Posterior vena cava (tissue), 2 donors: ENCODE results near the gene HCAR3. TPM values are rescaled to one million over a fixed set of nuclear protein-coding genes. Genes with fewer than 3 reads are reported as not detected.
"Not testable (repeated sequence)": the region's sequence is repeated elsewhere in the genome, so short reads cannot be mapped to it uniquely, and the experiment has no call there.

Experiments used
- DNase-seq: peaks from one replicate; pipeline ENCODE4 v3.0.0-alpha.2; 2020; ENCODE audit warnings: low spot score
- intact Hi-C, 2 donors: fragments of 100-400 bp; cut with DNase I; formaldehyde crosslinking; loops; one replicate each; pipeline versions ENCODE4 v1.14.1 to v1.14.2; 2022 to 2023
- total RNA-seq, 2 donors: library from RNA; stranded (reverse); fragmentation: NEBNext Ultra II Directional; extraction: Animal tissue kit (Norgen Biotek cat#: 25700); gene quantifications; one replicate each; pipeline ENCODE4 v1.2.1, GENCODE V29; 2021
- donor health status: DM: yes; HTN: yes; CAD: no.
- donor health status: DM: yes; HTN: yes; CAD: no.

Gene HCAR3
- total RNA-seq, 2 donors from 2014 or later, result 0.14 to 0.37 TPM

DNA sequence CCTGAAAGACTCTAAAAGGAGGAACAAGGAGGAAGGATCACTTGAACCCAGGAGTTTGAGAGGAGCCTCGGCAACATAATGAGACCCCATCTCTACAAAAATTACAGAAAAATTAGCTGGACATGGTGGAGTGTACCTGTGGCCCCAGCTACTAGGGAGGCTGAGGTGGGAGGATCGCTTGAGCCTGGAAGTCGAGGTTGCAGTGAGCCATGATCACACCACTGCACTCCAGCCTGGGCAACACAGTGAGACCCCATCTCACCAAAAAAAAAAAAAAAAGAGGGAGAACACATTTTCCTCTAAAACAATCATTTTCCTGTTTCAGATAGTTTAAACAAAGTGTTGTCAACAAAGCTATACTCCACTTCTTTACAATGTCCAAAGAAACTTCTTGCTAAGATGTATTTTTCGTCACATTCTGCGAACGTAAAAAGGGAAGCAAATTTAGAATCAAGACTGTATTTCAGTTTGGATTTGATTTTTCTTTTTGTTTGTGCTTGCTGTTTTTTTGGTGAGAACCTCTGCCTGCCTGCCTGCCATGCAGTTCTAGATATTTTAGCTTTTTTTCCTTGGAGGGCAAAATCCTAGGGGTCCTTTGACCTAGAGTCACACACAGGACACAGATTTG lies 9.0 kb upstream of the HCAR3 start:
- peak; percentile 6 for DNase-seq
- intact Hi-C loops, result no loop called here

DNA sequence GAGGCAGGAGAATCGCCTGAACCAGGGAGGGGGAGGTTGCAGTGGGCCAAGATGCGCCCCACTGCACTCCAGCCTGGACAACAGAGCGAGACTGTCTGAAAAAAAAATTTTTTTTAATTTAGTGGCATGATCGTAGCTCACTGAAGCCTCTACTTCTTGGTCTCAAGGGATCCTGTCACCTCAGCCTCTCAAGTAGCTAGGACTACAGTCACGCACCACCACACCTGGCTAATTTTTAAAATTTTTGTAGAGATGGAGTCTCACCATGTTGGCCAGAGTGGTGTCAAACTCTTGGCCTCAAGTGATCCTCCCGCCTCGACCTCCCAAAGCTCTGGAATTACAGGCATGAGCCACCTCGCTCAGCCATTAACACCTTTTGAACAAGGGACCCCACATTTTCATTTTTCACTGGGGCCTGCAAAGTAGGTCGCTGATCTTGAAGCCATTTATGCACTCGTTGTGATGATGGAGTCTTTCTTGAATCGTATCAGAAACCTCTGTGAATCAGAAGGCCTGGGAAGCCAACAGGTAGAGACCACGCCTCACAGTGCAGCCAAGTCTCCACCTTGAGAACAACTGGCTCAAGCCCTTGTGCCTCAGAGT lies 8.1 kb upstream of the HCAR3 start:
- intact Hi-C loops, result no loop called here
- DNase-seq, result peak; percentile 24

DNA sequence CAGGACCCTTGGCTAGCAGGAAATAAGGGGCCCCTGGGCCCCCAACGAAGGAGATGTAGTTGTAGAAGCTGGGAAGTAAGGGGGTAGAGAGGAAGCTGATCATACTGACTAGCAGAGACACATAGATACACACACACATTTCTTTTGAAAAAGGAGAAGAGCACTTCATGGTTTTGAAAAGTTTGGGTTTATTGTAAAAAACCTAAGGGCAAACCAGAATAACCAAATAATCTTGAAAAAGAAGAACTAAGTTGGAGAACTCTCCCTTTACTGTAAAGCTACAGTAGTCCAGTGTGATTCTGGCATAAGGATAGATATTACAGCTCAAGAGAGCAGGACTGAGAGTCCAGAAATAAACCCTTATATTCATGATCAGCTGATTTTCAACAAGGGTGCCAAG lies 5.8 kb upstream of the HCAR3 start:
- intact Hi-C loops, result no loop called here
- DNase-seq, result no peak

DNA sequence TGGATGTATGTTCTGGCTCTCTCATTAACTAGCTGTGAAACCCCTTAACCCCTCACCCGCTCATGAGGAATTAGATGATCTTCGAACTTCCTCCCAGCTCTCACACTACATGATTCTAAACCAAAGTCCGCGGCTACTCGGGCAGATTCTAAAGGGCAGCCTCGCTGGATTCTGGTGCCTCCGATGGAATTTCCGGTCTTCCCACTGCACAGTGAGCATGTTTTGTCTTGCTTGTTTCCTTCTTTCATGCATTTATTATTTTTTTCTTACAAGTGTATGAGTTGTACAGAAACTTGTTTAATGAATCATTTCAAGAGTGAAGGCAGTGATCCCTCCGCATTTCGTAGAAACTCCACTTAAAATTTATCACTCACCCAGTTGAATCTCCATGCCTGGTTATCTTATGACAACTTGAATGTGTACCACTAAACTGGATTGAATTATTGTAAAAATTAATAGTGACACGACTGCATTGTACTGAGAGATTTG lies 4.5 kb upstream of the HCAR3 start:
- intact Hi-C loops, result no loop called here
- DNase-seq, result peak; percentile 25

DNA sequence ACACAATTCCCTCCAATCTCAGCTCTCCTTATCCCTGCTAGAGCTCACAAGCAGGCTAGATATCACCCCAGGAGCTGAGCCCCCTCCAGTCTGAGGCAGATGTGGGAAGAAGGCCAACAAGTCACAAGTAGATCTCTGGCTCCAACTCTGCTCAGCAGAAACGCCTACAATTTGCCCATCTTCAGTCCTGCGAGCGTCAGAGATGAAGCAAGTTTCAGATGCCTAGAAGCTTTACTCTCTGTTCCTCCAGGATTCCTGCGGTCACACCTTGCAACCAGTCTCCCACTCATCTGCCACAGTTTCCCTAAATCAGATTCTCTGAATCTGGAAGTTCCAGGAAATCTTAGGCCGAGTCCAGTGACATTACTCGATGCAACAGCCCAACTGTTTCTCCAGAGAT lies 1.4 kb downstream of the HCAR3 start:
- intact Hi-C loops, DNase-seq: not testable (repeated sequence)

DNA sequence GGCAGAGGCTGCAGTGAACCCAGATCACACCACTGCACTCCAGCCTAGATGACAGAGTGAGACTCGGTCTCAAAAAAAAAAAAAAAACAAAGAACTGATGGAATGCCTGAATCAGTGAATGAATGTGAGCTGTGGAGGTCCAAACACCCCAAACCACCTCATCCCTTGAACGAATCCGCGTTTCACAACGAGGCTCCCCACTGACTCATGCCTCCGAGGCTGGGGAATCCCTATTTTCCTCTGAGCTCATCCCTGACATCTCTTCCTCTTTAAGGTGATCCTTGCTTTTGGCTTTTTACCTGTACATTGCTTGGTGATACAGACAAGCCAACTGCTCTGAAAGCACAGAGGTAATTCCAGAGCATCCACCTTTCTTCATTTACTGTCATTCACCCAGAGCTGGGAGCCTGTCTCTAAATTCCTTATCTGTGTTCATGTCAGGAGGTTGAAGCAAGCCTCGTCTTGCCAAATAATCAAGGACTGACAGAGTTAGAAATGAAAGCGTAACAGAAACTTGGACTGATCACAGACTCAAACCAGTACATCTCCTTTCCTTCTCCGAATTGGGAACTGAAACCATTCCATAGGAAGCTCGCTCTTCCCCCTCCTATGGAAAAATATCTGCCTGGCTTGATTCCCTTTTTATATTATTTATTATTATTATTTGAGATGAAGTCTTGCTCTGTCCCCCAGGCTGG lies 3.0 kb downstream of the HCAR3 start:
- not testable (repeated sequence) for DNase-seq
- intact Hi-C loops, result loop anchor here in 1 of 2 donors (5.0 kb wide), 1 partner anchor 566 kb away; no protein-coding TSS in a partner anchor

DNA sequence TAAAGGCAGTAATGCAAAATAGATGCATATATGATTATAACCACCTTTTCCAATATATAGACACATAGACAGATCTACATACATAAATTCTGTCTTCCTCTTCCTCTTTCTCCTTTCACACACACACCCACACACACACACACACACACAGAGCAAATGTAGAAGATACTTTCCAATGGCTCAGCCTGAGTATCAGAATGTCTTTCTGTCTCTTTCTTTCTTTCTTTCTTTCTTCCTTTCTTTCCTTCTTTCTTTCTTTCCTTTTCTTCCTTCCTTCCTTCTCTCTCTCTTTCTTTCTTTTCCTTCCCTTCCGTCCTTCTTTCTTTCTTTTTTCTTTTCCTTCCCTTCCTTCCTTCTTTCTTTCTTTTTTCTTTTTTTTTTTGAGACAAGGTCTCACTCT lies 5.3 kb downstream of the HCAR3 start:
- not testable (repeated sequence) for DNase-seq
- intact Hi-C loops, result loop anchor here in 1 of 2 donors (5.0 kb wide), 1 partner anchor 564 kb away; no protein-coding TSS in a partner anchor

DNA sequence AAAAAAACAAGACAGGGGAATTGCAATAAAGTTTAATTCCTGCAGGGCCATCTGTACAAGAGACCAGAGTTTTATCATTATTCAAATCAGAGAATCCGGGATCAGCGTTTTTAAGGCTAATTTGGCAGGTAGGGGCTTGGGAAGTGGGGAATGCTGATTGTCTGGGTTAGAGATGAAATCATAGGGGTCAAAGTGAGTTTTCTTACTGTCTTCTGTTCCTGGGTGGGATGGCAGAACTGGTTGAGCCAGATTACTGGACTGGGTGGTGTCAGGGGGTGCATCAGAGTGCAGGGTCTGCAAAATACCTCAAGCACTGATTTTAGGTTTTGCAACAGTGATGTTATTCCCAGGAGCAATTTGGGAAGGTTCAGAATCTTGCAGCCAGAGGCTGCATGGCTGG lies 6.3 kb downstream of the HCAR3 start:
- DNase-seq, result not testable (repeated sequence)
- intact Hi-C loops, result loop anchor here in 1 of 2 donors (5.0 kb wide), 1 partner anchor 563 kb away; no protein-coding TSS in a partner anchor

DNA sequence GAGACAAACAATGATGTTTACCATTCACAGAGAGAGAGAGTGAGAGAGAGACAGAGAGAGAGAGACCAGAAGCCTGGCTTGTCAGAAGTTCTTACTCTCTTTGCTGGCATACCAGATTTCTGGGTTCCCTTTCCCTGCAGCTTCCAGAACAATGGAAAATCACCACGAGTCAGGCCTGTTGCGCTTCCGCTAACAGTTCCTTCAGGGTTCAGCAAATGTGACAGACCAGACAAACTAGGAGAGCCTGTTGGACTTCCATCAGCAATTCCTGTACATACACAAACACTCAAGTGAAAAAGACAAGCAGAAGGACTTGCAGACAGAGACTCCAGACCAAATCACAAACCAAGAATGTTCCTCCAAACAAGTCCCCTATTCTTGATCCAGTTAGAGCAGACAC lies 7.3 kb downstream of the HCAR3 start:
- intact Hi-C loops, DNase-seq: not testable (repeated sequence)

DNA sequence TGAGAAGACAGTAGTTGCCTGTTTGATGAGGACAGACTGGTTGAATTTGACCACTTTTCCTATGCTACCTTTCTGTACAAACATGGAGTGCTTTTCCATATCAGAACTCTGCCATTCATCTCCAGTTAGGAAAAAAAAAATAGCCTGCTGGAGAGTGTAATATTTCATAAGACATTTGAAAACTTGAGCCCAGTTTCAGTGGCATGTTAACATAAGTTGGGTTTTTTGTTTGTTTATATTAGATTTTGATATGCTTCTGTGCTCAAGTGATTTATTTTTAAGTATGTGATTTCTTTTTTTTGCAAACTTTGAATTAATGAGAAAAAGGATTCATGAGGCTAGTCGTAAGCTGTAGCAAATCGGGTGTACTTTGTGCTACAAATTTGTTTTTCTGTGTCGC lies 12.8 kb downstream of the HCAR3 start:
- intact Hi-C loops, DNase-seq: not testable (repeated sequence)

DNA sequence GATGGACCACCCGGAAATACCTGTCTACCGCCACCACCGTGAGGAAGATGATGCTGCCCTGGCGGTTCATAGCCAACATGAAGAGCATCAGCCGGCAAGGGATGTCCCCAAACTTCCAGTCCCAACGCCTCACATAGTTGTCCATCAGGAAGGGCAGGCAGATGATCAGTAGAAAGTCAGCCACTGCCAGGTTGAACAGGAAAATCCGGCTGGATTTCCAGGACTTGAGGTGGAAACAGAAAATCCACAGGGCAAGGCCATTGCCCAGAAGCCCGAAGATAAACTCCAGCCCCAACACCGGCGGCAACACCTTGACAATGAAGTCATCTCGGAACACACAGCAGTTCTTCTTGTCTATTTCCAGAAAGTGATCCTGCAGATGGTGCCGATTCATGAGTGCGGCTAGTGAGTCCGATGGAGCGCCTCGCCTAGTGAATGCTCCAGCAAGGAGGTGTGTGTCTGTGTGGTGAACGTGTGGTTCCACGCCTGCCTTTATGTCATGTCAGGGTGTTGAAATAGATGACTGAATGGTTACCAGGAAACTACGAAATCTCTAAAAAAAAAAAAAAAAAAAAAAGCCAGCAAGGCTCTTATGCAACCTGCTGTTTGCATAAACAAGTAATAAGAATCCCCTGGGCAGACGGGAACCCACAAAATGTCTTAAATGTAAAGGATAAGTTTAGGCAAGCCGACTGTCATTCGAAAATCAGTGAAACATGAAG lies 13.6 kb downstream of the HCAR3 start, which contains the start of gene HCAR2:
TSS of gene HCAR2 (minus strand) at position 468 of the 722 bp plus-strand sequence. CDS start at position 394, 74 bp downstream.
- DNase-seq, intact Hi-C loops: not testable (repeated sequence)

DNA sequence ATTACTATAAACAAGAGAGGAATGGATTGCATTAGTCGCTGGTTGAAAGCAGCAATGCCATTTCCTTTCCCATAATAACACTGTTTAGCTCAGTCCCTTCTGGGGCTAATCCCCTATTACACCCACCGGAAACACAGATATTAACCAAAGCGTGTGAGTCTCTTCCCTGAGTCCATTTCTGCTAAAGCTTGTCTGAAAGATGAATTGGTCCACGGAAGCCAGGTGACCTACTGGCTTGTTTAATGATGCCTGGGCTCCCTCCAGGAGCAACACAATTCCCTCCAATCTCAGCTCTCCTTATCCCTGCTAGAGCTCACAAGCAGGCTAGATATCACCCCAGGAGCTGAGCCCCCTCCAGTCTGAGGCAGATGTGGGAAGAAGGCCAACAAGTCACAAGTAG lies 15.1 kb downstream of the HCAR3 start:
- DNase-seq, intact Hi-C loops: not testable (repeated sequence)

DNA sequence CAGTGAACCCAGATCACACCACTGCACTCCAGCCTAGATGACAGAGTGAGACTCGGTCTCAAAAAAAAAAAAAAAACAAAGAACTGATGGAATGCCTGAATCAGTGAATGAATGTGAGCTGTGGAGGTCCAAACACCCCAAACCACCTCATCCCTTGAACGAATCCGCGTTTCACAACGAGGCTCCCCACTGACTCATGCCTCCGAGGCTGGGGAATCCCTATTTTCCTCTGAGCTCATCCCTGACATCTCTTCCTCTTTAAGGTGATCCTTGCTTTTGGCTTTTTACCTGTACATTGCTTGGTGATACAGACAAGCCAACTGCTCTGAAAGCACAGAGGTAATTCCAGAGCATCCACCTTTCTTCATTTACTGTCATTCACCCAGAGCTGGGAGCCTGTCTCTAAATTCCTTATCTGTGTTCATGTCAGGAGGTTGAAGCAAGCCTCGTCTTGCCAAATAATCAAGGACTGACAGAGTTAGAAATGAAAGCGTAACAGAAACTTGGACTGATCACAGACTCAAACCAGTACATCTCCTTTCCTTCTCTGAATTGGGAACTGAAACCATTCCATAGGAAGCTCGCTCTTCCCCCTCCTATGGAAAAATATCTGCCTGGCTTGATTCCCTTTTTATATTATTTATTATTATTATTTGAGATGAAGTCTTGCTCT lies 16.4 kb downstream of the HCAR3 start:
- DNase-seq, intact Hi-C loops: not testable (repeated sequence)

DNA sequence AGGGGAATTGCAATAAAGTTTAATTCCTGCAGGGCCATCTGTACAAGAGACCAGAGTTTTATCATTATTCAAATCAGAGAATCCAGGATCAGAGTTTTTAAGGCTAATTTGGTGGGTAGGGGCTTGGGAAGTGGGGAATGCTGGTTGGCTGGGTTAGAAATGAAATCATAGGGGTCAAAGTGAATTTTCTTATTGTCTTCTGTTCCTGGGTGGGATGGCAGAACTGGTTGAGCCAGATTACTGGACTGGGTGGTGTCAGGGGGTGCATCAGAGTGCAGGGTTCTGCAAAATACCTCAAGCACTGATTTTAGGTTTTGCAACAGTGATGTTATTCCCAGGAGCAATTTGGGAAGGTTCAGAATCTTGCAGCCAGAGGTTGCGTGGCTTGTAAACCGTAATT lies 19.7 kb downstream of the HCAR3 start:
- intact Hi-C loops, DNase-seq: not testable (repeated sequence)

DNA sequence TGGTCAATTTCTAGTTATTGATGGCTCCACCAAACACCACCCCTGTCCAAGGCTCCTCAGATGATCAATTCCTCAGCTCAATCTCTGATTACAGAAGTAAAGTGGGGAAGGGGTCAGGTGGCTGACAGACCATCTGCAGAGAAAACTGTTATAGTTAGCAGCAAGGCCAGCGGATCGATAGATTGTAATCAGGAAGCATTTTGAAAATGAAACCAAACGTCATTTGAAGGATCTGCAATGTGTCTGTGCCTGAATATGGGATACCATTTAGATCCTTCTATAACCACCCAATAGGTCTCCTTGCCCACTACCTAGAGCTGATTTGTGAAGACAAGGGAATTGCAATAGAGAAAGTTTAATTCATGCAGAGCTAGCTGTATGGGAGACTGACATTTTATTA lies 25.0 kb downstream of the HCAR3 start:
- intact Hi-C loops, result no loop called here
- no peak for DNase-seq

DNA sequence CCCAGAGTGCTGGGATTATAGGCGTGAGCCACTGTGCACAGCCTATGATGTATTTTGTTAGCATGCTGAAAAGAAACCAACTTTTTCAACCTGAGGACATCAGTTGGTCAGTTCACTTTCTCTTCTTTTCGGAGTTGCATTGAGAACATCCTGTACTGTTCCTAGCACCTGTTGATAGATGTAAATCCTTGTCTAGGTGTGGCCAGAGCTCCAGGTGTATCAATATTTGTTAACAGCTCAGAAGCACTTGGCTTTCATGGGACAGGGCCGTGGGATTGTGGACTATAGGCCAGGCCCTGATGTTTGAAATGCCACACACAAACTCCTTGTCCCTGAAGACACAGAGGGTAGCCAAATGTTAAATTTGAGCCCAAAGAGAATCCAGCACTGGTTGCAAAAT lies 28.3 kb downstream of the HCAR3 start:
- DNase-seq, result no peak
- intact Hi-C loops, result no loop called here

DNA sequence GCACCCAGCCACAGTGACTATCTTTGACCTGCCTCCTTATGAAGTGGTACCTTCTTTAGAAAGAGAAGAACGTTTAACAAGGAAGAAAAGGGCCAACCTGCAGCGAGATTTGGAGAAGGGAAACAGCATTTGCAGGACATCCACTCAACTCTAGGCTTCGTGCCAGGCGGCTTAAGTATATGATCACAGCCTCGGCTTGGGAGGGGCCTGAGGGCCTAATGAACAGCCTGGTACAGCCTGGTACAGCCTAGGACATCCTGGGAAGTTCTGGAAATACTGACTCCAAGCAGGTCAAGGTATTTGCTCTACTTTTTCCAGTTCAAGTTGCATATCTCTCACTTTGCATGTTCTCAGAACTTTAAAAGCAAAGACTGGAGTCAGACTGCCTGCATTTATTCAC lies 29.5 kb downstream of the HCAR3 start:
- intact Hi-C loops, result no loop called here
- no peak for DNase-seq

DNA sequence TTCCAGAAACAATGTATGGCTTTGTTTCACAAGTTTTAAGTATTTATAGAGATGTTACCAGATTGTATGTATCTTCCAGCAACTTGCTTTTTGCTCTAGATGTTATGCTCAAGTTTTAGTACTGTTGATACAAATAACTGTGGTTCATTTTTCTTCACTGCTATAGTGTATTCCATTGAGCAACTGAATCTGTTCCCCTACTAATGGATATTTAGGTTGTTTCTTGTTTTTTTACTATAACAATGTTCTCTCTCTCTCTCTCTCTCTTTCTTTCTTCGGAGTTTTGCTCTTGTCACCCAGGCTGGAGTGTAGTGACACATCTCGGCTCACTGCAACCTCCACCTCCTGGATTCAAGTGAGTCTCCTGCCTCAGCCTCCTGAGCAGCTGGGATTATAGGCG lies 30.1 kb downstream of the HCAR3 start:
- no peak for DNase-seq
- intact Hi-C loops, result no loop called here

DNA sequence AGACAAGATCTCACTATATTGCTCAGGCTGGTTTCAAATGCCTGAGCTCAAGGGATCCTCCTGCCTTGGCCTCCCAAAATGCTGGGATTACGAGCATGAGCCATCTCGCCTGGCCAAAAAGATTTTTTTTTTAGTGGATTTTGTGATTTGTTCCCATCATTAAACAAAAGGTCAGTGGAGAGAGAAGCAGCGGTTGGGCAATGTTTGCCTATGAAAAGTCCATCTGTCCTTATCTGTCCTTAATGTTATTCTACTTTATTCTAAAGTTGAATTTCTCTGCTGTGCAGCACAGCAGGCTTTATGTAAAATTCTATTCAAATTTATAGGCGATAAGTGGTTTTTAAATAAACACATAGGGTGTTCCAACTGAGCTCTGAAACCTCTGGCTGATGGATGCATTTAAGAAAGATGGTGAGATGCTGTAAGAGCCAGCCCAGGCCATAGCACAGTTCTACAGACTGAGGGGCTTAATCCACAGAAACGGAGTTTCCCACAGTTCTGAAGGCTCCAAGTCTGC lies 32.3 kb downstream of the HCAR3 start:
- intact Hi-C loops, result no loop called here
- no peak for DNase-seq
